GM18508 (cell line): ENCODE results near the gene MRPS11.
"Not testable (repeated sequence)": the region's sequence is repeated elsewhere in the genome, so short reads cannot be mapped to it uniquely, and the experiment has no call there.

Source experiments
- ATAC-seq: cut with Tn5 transposase; IDR thresholded peaks from one replicate; pipeline ENCODE4 v1.9.1; 2021; ENCODE audit warnings: moderate number of reproducible peaks; ENCODE audit not compliant: insufficient read depth, unreplicated experiment

Gene MRPS11

DNA sequence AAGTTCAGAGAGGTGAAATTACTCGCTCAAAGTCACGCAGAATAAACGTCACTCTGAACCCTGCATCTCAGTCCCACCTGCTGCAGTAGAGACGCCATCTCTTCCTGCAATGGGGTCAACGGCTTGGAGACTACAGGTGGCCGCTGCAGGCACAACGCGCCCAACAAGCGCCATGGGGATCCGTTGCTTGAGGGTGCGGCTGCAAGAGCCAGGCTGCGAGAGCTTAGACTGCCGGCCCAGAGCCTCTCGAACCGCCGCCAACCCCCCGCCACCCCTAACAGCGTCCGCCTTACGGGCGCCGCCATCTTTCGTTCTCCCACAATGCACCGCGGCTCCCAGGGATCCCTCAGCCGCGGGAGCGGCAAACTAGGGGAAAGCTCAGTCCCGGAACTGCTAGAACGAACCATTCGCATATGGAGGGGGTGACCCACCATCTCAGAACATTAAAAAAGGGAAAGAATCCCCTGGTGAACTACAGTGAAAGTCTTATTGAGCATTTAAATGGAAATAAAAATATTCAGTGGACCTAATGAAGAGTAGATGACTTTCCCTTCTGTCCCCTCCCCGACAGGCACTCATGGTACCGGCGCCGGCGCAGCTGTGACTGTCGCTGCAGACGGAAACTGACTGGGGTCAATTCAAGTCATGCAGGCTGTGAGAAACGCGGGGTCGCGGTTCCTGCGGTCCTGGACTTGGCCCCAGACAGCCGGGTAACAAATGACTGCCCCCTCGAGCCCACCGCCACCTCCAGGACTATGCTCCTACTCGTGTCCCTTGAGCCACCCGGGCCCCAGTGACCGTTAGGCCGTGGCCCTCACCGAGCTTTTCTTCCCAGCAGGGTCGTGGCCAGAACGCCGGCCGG is at the start of gene MRPS11, which contains the start of gene MRPL46:
TSS of gene MRPS11 (plus strand) at position 636 of the 862 bp plus-strand sequence. CDS start at position 646, 10 bp downstream.
TSS of gene MRPL46 (minus strand) at position 316 of the 862 bp plus-strand sequence. CDS start at position 305, 11 bp downstream.
- ATAC-seq: peak; percentile 60

DNA sequence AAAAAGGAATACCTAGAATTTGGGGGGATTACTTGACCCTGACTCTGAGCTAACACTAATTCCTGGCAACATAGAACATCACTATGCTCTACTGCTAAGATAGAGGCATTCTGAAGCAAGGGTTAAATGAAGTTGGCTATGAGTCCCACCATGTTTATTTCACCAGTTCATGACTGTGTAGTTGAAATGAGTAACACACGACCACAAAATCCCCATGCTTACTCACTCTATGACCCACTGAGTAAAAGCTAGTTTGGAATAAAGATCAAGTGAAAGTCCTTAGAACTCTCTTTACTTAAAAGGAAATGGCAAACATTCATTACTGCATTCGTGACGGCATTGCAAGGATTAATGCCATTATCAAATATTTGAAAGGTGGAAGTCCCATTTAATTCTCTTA is 47.7 kb upstream of the MRPS11 start:
- ATAC-seq: no peak

DNA sequence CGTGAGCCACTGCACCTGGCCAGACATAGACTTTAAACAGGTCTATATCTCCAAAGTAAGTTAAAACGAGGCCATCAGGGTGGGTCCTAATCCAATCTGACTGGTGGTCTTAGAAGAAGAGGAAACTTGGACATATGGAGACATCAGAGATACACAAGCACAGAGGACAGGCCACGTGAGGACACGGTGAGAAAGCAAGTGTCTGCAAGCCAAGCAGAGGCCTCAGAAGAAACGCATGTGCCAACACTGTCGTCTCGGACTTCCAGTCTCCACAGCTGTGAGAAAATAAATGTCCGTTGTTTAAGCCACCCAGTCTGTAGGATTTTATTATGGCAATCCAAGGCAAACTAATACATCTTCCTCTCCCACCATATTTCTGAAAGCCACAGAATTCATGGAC is 44.2 kb upstream of the MRPS11 start:
- no peak for ATAC-seq

DNA sequence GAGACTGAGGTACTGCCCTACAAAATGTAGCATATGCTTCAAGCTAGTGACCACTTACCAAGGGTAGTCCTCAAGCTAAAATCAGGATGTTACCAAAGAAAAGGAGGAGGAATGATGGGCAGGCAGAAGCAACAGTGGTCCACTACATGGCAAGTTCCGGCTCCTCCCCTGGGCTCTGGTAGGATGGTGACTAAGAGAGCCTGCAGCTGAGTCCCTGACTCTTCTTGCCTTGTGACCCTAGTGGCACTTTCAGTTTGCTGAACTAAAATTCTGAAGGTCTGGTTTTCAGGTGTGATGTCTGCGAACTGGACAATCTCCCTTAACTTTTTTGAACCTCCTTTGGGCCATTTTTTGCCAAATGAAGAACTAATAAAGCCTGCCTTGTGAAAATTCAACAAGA is 41.2 kb upstream of the MRPS11 start:
- no peak for ATAC-seq

DNA sequence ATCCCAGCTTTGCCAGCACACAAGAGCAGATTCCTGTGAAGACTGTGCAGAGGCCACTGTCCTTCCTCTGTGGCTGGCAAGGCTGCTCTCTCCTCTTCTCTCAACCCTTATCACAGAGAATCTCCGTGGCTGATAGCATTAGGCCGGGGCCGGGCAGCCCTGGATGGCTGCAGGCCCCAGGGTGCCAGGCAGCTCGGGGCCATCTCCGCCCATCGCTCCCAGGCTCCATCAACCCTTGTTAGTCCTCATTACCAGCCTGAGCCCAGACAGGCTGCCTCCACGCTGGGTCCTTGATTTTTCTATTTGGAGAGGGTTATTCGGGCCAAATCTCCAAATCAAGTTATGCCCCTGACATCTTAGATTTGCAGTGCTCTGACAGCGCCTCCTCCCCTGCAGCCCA is 39.5 kb upstream of the MRPS11 start:
- no peak for ATAC-seq

DNA sequence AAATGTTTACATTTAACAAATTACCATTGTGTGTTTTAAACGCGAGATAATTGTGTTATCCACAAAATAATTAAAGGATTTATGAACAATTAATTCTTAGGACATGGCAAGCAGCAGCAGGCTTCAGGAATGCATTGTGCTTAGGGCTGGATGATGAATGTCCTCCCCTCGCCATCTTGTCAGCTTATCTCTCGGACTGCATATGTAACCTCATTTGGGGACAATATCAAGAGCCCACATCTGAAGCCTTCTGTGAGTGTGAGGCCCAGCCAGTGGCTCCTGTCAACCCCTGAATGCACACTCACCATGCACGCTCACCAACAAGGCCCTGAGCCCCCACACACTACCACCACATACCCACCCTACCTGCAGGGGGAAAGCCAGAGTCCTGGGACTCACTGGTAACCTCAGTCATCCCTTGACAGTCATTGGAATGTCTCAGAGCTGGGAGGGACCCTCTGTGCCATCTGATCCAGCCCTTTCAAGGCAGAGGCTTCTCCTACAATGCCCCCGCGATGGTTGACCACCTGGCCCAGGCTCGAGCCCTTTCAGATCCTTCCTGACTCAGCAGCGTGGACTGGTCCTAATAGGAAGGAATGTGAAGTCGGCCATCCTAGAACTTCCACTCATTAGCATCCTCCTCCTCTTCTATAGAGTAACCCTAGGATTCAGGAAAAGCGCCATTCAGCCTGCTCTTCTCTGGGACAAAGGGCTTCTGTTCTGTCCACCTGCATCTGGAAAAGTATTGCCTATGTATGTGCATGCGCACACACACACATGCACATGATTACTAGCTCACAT is 38.5 kb upstream of the MRPS11 start:
- no peak for ATAC-seq

DNA sequence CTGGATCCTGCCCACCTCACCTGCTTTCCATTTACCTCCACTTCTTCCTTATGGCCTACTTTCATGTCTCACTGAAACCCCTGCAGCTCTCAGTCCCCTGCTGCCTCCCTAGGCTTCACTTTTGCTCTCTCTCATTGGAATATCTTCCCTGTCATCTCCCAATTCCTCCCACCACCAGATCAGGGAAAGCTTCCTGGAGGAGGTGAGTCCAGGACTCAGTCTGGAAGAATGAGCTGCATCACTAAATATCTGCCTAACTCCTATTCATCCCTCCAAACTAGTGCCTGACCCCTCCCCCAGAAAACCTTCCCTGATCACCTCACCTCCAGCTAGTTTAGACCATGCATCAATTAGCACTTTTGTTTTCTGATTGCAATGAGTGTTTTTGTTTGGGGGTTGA is 37.5 kb upstream of the MRPS11 start:
- no peak for ATAC-seq

DNA sequence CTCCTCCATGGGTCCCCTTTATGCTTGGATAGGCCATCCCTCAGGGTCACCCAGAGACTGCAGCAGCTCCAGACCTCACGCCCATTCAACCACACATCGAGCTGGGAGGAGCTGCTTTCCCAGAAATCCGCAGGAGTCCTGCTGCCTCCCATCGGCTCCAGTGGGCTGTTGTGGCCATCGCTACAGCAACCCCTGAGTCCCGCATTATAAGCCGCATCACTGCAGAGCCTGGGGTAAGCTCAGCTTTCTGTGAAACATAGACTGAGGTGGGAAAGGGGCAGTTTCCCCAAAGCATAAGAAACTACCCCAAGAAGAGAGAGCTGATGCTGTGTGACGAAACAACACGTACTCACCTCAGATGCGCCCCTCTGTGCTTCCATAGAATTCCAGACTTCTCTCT is 36.1 kb upstream of the MRPS11 start:
- ATAC-seq: no peak

DNA sequence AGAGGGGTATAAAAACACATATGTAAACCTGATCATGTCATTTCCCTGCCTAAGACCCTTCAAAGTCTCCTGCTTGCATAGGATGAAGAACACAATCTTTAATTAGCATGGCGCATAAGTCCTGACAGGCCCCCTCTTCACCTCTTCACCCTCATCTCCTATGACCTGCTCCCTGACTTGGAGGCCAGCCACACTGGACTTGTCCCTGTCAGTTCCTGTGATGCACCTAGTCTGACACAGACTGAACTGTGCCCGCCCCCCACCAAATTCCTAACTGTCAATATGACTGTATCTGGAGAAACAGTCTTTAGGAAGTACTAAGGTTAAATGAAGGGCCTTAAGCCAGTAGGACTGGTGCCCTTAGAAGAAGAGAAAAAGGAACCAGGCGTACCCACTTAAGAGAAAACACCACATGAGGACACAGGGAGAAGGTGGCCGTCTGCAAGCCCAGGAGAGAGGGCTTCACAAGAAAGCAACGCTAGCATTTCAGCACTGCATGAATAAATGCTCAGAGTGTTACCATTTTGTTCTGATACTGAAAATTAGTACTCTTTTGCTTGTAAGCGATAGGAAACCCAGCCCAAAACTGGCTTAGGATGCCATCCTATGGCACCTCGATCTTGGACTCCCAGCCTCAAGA is 34.3 kb upstream of the MRPS11 start:
- ATAC-seq: no peak

DNA sequence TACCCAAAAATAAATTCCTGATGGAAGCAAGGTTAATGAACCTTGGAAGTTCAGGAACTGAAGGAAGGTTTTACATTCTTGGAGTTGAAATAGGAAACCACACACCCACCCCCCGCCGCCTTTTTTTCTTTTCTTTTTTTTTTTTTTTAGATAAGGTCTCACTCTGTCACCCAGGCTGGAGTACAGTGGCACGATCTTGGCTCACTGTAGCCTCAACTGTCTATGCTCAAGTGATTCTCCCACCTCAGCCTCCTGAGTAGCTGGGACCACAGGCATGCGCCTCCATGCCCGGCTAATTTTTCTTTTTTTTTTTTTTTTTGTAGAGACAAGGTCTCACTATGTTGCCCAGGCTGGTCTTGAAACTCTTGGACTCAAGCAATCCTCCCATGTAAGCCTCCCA is 33.4 kb upstream of the MRPS11 start:
- ATAC-seq: not testable (repeated sequence)

DNA sequence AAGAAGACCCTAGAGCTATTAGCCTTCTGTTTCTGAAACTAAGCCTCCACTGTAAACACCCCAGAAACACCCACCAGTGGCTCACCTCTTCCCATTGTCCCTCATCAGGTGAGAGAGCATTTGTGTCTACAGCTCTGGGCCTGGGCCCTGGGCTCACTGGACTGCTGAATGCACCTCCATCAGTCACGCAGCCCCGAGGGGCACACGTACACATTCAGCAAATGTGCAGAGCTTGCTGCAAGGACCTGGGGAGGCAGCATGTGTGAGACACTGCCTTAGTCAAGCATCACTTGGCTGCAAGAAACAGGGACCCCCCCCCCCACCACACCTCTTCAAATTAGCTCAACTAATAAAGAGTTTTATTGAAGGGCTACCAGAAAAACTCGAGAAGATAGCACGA is 29.3 kb upstream of the MRPS11 start:
- ATAC-seq: no peak

DNA sequence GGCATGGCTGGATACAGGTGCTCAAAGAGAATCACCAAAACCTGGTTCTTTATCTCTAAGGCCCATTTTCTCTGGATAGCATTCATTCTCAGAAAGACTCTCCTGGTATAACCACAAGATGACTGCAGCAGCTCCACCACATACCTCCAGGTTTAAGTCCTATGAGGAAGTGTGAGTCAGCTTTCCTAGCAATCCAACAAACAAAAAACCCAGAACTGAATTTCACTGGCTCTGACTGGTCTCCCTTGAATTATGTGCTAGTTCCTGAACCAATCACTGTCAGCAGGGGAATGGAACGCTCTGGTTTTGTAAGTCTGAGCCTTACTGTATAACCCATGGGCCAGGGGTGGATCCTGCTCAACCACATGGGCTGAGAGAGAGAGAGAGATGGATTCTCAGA is 27.5 kb upstream of the MRPS11 start:
- no peak for ATAC-seq

DNA sequence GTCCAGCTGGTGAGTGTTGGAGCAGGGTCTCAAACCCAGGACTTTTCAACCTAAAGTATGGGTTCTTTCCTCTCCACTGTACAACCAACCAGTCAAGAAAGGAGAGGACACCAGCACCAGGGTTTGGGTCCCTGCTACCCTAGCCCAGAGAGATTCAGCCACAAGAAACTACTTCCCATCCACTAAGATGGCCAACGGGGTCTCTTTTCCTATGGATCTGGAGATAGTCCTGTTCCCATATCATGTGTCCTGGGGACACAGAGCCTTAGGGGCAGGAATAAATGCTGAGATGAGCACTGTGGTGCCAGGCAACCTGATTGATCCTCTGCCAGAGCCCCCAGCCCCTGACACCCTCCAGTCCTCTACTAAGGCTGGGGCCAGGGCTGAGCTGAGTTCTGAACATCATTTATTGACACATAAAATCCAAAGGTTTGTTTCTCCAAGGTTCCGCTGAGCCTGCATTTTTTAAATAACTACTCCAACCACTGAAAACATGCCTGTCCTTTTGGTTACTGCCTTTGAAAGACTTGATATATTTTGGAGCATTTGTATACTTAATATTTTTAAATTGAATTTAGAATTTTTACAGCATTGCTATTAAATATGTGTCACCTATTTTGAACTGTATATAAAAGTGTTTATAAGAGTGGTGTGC is 26.3 kb upstream of the MRPS11 start:
- ATAC-seq: no peak

DNA sequence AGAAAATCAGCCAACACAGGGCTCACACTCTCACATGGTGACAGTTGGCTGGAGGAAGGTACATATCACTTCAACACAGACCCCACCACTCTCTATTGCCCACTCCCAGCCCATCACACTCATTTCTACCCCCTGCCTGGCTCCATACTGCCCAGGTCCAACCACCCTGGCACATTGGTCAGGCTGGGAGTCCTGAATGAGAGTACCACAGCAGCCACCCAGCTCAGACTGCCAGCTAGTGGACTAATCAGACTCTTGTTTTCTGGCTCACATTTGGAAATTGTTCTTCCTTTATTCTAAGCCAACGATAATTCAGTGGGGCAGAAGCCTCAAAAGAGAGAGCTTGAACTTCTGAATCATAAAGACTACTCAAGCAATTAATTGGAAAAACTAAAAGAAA is 20.3 kb upstream of the MRPS11 start:
- ATAC-seq: no peak

DNA sequence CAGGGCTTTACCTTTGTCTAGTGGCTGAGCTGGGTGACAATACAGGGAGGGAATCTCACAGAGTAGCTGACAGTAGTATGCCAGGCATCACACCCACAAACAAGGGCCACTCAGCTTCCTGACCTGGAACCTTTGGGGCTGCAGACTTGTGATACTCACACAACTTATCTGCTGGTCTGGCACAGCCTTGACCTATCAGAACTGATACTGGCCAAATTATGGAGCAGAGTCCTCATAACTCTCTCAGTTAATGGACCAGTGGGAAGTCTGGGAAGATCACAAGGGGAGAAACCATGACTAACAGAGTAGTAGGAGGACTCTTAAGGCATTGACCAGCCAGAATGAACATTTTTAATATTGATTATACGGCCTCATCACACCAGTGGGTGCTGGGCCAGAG is 19.8 kb upstream of the MRPS11 start:
- ATAC-seq: no peak

DNA sequence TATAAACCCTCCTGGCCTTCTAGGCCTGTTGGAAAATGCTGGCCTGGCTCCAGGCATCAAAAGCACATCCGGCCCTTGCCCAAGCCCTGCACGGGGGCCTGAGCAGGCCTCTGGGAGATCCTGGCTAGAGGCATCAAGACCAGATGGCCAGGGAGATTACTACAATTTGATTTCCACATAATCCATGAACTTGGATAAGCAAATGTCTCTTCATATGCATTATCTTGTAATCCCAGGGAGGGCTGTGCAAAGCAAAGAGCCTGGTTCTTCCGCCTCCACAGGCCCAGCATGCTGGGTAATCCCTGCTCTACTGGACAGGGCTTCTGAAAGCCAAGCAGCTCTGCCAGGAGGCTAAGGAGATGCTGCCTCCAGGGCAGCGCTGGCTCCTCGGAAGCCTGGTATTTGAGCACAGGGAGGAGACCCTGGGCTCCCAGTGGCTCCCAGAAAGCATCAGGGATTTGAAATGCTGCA is 18.5 kb upstream of the MRPS11 start:
- ATAC-seq: no peak

DNA sequence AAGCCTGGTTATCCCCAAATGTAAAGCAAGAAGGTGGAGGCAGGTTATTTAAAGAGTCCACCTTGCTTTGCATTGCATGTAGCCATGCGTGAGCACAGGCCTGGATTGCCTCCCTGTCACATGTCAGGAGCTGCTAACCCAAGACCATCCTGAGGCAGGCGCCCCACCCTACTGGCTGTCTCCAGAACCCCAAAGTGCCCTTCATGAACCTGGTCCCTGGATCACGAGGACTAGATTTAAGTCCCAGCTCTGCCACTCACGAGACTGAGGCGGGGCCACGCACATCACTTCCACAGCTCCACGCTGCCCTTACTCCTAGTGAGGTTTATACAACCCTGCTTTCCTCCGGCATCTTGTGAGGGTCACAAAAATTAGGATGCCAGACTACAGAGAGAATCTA is 17.9 kb upstream of the MRPS11 start:
- ATAC-seq: no peak

DNA sequence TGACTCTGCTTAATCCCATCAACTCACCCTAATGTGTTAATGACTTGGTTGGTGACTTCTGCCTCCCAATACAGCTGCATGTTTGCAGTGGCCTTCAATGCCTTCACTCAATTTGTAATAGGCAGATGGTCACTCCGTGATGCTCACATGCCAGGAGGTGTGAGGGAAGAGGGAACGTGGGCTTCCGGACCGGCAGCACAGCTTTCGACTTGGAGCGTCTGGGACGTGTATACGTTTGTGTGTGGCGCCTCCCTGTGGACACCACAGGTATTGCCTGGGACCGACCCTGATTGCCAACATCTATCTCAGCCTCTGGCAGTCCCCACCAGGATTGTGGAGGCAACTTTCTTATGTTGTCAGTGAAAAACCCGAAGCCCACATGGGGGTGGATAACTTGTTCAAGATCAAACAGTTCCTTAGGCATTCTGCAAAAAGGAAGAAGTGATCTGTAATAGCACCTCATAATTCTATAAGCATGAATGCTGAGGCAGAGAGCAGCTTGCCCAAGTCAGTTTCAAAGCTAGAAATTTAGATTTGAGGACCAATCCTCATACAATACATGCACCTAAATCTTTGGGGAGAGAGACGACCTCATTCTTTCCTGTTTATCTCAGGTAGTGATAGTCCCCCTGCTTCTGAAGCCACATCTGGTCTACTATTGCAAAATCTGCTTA is 17.2 kb upstream of the MRPS11 start:
- ATAC-seq: no peak

DNA sequence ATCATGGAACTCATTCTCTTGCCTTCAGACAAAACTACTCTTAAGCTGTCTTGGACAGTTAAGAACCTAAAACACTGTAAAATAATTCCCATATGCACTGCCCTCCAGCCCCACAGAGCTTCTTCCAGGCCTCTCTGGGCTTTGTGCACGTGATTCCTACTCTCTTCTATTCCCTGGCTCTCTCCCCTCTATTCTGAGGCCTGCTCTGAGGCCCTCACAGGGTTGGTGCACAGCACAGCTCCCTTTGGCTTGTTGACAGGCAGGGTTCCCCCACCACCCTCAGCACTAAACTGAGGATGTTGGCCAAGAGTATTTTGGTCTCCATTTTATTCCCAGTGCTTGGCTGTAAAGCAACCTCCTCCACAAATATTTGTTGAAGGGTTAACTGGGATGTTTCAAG is 13.9 kb upstream of the MRPS11 start:
- ATAC-seq: no peak

DNA sequence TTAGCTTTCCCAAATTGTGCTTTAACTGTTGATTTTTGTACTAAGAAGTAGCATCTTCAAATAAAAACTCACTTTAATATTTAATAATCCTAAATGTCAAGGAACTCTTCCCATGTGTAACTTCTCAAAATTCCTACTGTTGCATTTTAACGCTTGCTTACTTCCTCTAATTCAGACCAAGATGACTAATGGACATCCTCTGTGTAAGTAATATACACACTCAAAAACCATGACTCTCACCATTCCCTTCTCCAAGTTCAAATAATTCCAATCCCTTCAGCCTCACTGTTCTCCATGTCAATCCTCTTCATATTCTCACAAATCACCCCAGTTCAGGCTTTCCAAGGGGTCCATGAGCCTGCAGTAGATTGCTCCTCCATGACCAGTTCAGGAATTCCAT is 13.3 kb upstream of the MRPS11 start:
- no peak for ATAC-seq
